ENCODE data around the gene MTRR.

The MTRR gene

GRCh38 chr5:7886849-7887475 is 18.0 kb downstream of the MTRR start:
- TF ChIP-seq ZC3H10 (CRISPR knock-in tag; IDR thresholded peaks at IDR 0.05) (no peak), GLIS3 (CRISPR knock-in tag; IDR thresholded peaks at IDR 0.05) (no peak), PATZ1 (CRISPR knock-in tag; IDR thresholded peaks at IDR 0.05; ENCODE audit: borderline replicate concordance) (no peak), ZNF70 (CRISPR knock-in tag; IDR thresholded peaks at IDR 0.05) (no peak), TOX (CRISPR knock-in tag; IDR thresholded peaks at IDR 0.05; ENCODE audit: borderline replicate concordance) (no peak), RARB (CRISPR knock-in tag; IDR thresholded peaks at IDR 0.05) (no peak)
- ATAC-seq, result peak; percentile 71

- no peak for TF ChIP-seq ARNTL (CRISPR knock-in tag; IDR thresholded peaks at IDR 0.05; ENCODE audit: borderline replicate concordance, low read depth)
- TF ChIP-seq PATZ1 (CRISPR knock-in tag; IDR thresholded peaks at IDR 0.05; ENCODE audit: borderline replicate concordance), result no peak
- no peak for TF ChIP-seq TOX (CRISPR knock-in tag; IDR thresholded peaks at IDR 0.05; ENCODE audit: borderline replicate concordance)
- no peak for TF ChIP-seq ZNF565 (CRISPR knock-in tag; conservative IDR thresholded peaks at IDR 0.05; ENCODE audit: low read depth)
- TF ChIP-seq TCF4 (CRISPR knock-in tag; IDR thresholded peaks at IDR 0.05; ENCODE audit: borderline replicate concordance), result no peak
- ATAC-seq, result no peak
Observed at GRCh38 chr5:7888901-7889300, 20.0 kb downstream of the MTRR start.

- ATAC-seq, result no peak
- TF ChIP-seq ZNF8 (CRISPR knock-in tag; IDR thresholded peaks at IDR 0.05), result no peak
- TF ChIP-seq BACH2 (CRISPR knock-in tag; IDR thresholded peaks at IDR 0.05; ENCODE audit: borderline replicate concordance), result no peak
- TF ChIP-seq CREB5 (CRISPR knock-in tag; IDR thresholded peaks at IDR 0.05; ENCODE audit: low read depth), result no peak
- no peak for TF ChIP-seq ISL1 (CRISPR knock-in tag; IDR thresholded peaks at IDR 0.05)
- TF ChIP-seq CSDC2 (CRISPR knock-in tag; IDR thresholded peaks at IDR 0.05), result no peak
- no peak for TF ChIP-seq ZFP3 (CRISPR knock-in tag; IDR thresholded peaks at IDR 0.05)
- no peak for TF ChIP-seq GLIS3 (CRISPR knock-in tag; IDR thresholded peaks at IDR 0.05)
- TF ChIP-seq ZC3H10 (CRISPR knock-in tag; IDR thresholded peaks at IDR 0.05), result no peak
- TF ChIP-seq POU6F1 (CRISPR knock-in tag; IDR thresholded peaks at IDR 0.05; ENCODE audit: borderline replicate concordance, low read depth), result no peak
- TF ChIP-seq ARNTL (CRISPR knock-in tag; IDR thresholded peaks at IDR 0.05; ENCODE audit: borderline replicate concordance, low read depth), result no peak
- no peak for TF ChIP-seq SNAI2 (CRISPR knock-in tag; IDR thresholded peaks at IDR 0.05)
- TF ChIP-seq OSR1 (CRISPR knock-in tag; IDR thresholded peaks at IDR 0.05), result no peak
- no peak for TF ChIP-seq PATZ1 (CRISPR knock-in tag; IDR thresholded peaks at IDR 0.05; ENCODE audit: borderline replicate concordance)
- TF ChIP-seq ZFP30 (CRISPR knock-in tag; IDR thresholded peaks at IDR 0.05), result no peak
- TF ChIP-seq ZNF565 (CRISPR knock-in tag; conservative IDR thresholded peaks at IDR 0.05; ENCODE audit: low read depth), result no peak
- TF ChIP-seq TCF4 (CRISPR knock-in tag; IDR thresholded peaks at IDR 0.05; ENCODE audit: borderline replicate concordance), result no peak
- TF ChIP-seq TSHZ2 (CRISPR knock-in tag; IDR thresholded peaks at IDR 0.05), result no peak
- TF ChIP-seq ESRRG (CRISPR knock-in tag; IDR thresholded peaks at IDR 0.05), result no peak
Observed at GRCh38 chr5:7894439-7894838, 25.5 kb downstream of the MTRR start.

Measured in SK-N-SH treated with all-trans-retinoic acid at 6 μM for 48 hours (cell line).